Endodermal cell (in vitro differentiated cells): ENCODE measurements around the gene ALCAM. TPM values are rescaled to one million over a fixed set of nuclear protein-coding genes. Genes with fewer than 3 reads are reported as not detected.

Source experiments
- DNase-seq: peaks from one replicate; pipeline ENCODE4 v3.0.0-alpha.2; 2017
- H3K27ac ChIP-seq: 2 replicates; pipeline ENCODE4 v1.5.1; 2013; ENCODE audit warnings: mild to moderate bottlenecking, low read depth, low read length, moderate library complexity
- H3K27me3 ChIP-seq: 2 replicates; pipeline ENCODE4 v1.6.1; 2013; ENCODE audit warnings: mild to moderate bottlenecking, low read length, moderate library complexity; ENCODE audit not compliant: insufficient read depth, control insufficient read depth, poor library complexity, severe bottlenecking
- H3K36me3 ChIP-seq: 2 replicates; pipeline ENCODE4 v1.7.0; 2013; ENCODE audit warnings: mild to moderate bottlenecking, low read length, moderate library complexity; ENCODE audit not compliant: control insufficient read depth, insufficient read depth
- H3K4me1 ChIP-seq: one replicate; pipeline ENCODE4 v1.7.0; 2013; ENCODE audit warnings: low read length; ENCODE audit not compliant: control insufficient read depth, insufficient read depth
- H3K4me3 ChIP-seq: 2 replicates; pipeline ENCODE4 v1.5.1; 2013; ENCODE audit warnings: mild to moderate bottlenecking, low read length, moderate library complexity
- H3K9ac ChIP-seq: 2 replicates; pipeline ENCODE4 v1.6.1; 2013; ENCODE audit warnings: mild to moderate bottlenecking, low read length, moderate library complexity; ENCODE audit not compliant: poor library complexity, severe bottlenecking; ENCODE audit errors: extremely low read depth
- H3K9me3 ChIP-seq: 2 replicates; pipeline ENCODE4 v1.6.1; 2013; ENCODE audit warnings: mild to moderate bottlenecking, low read length, moderate library complexity; ENCODE audit not compliant: control insufficient read depth
- H3K27ac Mint-ChIP-seq: 2 replicates; pipeline ENCODE4 v1.8.0; 2020; ENCODE audit warnings: mixed read lengths
- H3K27me3 Mint-ChIP-seq: 2 replicates; pipeline ENCODE4 v1.8.0; 2021; ENCODE audit warnings: mild to moderate bottlenecking, mixed read lengths; ENCODE audit not compliant: insufficient read depth
- H3K36me3 Mint-ChIP-seq: 2 replicates; pipeline ENCODE4 v1.8.0; 2020; ENCODE audit warnings: low read depth, mixed read lengths
- H3K4me1 Mint-ChIP-seq: 2 replicates; pipeline ENCODE4 v1.8.0; 2020; ENCODE audit warnings: mixed read lengths
- H3K4me3 Mint-ChIP-seq: 2 replicates; pipeline ENCODE4 v1.8.0; 2020; ENCODE audit warnings: mild to moderate bottlenecking, moderate library complexity, mixed read lengths
- H3K9me3 Mint-ChIP-seq: 2 replicates; pipeline ENCODE4 v1.8.0; 2020; ENCODE audit warnings: mild to moderate bottlenecking, mixed read lengths
- CTCF ChIP-seq: fragments of 200-600 bp; sonication (generic); conservative IDR thresholded peaks from 2 replicates; pipeline ENCODE4 v1.5.0; 2021; ENCODE audit warnings: antibody characterized with exemption, mild to moderate bottlenecking
- WGBS, 2 experiments: methylation state at CpG; one replicate each; pipeline versions ENCODE4 v1.1.5 to v1.1.7; 2013; ENCODE audit warnings: missing lambda C conversion rate in 2 of 2, mixed read lengths in 1 of 2; ENCODE audit not compliant: insufficient coverage in 1 of 2, insufficient read length in 1 of 2; 5-methylcytosine and 5-hydroxymethylcytosine counted together
- total RNA-seq, 2 donors: library from RNA; stranded (reverse); fragmentation: NEBNext Ultra II Directional in 1 of 2; extraction: Animal tissue kit (Norgen Biotek cat#: 25700) in 1 of 2; gene quantifications; 2 replicates in 1 of 2; 3 replicates in 1 of 2; pipeline ENCODE4 v1.2.1, GENCODE V29; 2021

ALCAM gene
- total RNA-seq, 2 donors from 2014 or later, result 19.3 to 36.5 TPM

- H3K9ac ChIP-seq, result no peak overlapping the region
- no peaks in the 10 kb centered on the region for H3K4me1 ChIP-seq
- no peaks in the 10 kb centered on the region for H3K27me3 Mint-ChIP-seq
- no peaks in the 10 kb centered on the region for H3K36me3 Mint-ChIP-seq
- DNase-seq, result peak; percentile 43
- no peak overlapping the region for H3K4me3 ChIP-seq
- H3K27me3 ChIP-seq, result no peaks in the 10 kb centered on the region
- peaks cover 30% of the 10 kb centered on the region for H3K9me3 Mint-ChIP-seq
- no peaks in the 10 kb centered on the region for H3K4me1 Mint-ChIP-seq
- TF ChIP-seq CTCF, result no peak
- no peak overlapping the region for H3K27ac ChIP-seq
- WGBS, 2 experiments, result 80 to 87% methylated on average over 5 to 7 of the region's 7 CpGs
- peaks cover 12% of the 10 kb centered on the region for H3K9me3 ChIP-seq
- no peaks in the 10 kb centered on the region for H3K36me3 ChIP-seq
- no peak overlapping the region for H3K27ac Mint-ChIP-seq
- no peak overlapping the region for H3K4me3 Mint-ChIP-seq
These were observed 27.5 kb downstream of the ALCAM start for GRCh38 chr3:105394177-105394576.

- no peak for DNase-seq
- no peaks in the 10 kb centered on the region for H3K36me3 Mint-ChIP-seq
- no peak overlapping the region for H3K27ac Mint-ChIP-seq
- no peak overlapping the region for H3K4me3 ChIP-seq
- peaks cover 11% of the 10 kb centered on the region for H3K4me1 Mint-ChIP-seq
- no peaks in the 10 kb centered on the region for H3K4me1 ChIP-seq
- H3K9me3 ChIP-seq, result peaks cover 8% of the 10 kb centered on the region
- H3K27me3 Mint-ChIP-seq, result no peaks in the 10 kb centered on the region
- peaks cover under 1% of the 10 kb centered on the region for H3K36me3 ChIP-seq
- peaks cover 6% of the 10 kb centered on the region for H3K9me3 Mint-ChIP-seq
- H3K4me3 Mint-ChIP-seq, result no peak overlapping the region
- no peak overlapping the region for H3K9ac ChIP-seq
- no peaks in the 10 kb centered on the region for H3K27me3 ChIP-seq
- 91% methylated on average over 1 of the region's 1 CpG; no CpG with 5 or more reads in 1 of the 2 experiments for WGBS, 2 experiments
- no peak overlapping the region for H3K27ac ChIP-seq
- no peak for TF ChIP-seq CTCF
These were observed 31.3 kb downstream of the ALCAM start for GRCh38 chr3:105397974-105398373.

- Histone ChIP-seq H3K9ac (no peak overlapping the region), H3K36me3 (peaks cover 5% of the 10 kb centered on the region), H3K27me3 (no peaks in the 10 kb centered on the region), H3K4me1 (no peaks in the 10 kb centered on the region), H3K27ac (no peak overlapping the region), H3K4me3 (no peak overlapping the region), H3K9me3 (peaks cover 13% of the 10 kb centered on the region)
- peaks cover 3% of the 10 kb centered on the region for H3K36me3 Mint-ChIP-seq
- H3K9me3 Mint-ChIP-seq, result peaks cover 11% of the 10 kb centered on the region
- H3K27ac Mint-ChIP-seq, result no peak overlapping the region
- H3K4me1 Mint-ChIP-seq, result peaks cover 14% of the 10 kb centered on the region
- DNase-seq, result no peak
- no peak for TF ChIP-seq CTCF
- H3K4me3 Mint-ChIP-seq, result no peak overlapping the region
- H3K27me3 Mint-ChIP-seq, result no peaks in the 10 kb centered on the region
These were observed 31.7 kb downstream of the ALCAM start for GRCh38 chr3:105398437-105398836.
